ENCODE data around the gene PRR19. TPM values are rescaled to one million over a fixed set of nuclear protein-coding genes. Genes with fewer than 3 reads are reported as not detected.

PRR19 gene
- total RNA-seq, 6 donors from 2014 or later: 0.40 to 1.4 (median 0.61) TPM; not detected in 3

- peaks cover 0 to 25% (median 7%) of the 10 kb centered on the region in 4 donors for H3K27me3 ChIP-seq
- H3K4me1 ChIP-seq: peaks cover 11 to 23% (median 20%) of the 10 kb centered on the region in 4 donors
- H3K36me3 ChIP-seq: no peaks in the 10 kb centered on the region
- DNase-seq (peak; percentile 51 to 86), ATAC-seq (ENCODE audit: low FRiP score in 2 of 2) (peak; percentile 41 to 60)
- H3K9me3 ChIP-seq: no peaks in the 10 kb centered on the region
- WGBS, 2 donors: 22 to 30% methylated on average over 15 to 25 of the region's 28 CpGs
- no peak for TF ChIP-seq POLR2A (IDR thresholded peaks at IDR 0.05)
- no peak for TF ChIP-seq CTCF (IDR thresholded peaks at IDR 0.05)
- no peak for TF ChIP-seq EP300 (IDR thresholded peaks at IDR 0.05)
- no peak for TF ChIP-seq POLR2AphosphoS5 (IDR thresholded peaks at IDR 0.05)
- H3K27ac ChIP-seq: no peak overlapping the region
- peak overlapping the region in 1 of 4 donors; percentile 24 for H3K4me3 ChIP-seq
These were observed 14.6 kb downstream of the PRR19 start for GRCh38 chr19:42316223-42317211.

- Histone ChIP-seq H3K9me3 (no peaks in the 10 kb centered on the region), H3K4me1 (peaks cover 11 to 22% (median 19%) of the 10 kb centered on the region in 4 donors), H3K4me3 (no peak overlapping the region), H3K36me3 (no peaks in the 10 kb centered on the region), H3K27ac (no peak overlapping the region), H3K27me3 (peaks cover 0 to 19% (median 11%) of the 10 kb centered on the region in 4 donors)
- no peak for ATAC-seq (ENCODE audit: low FRiP score in 2 of 2)
- TF ChIP-seq EP300 (IDR thresholded peaks at IDR 0.05) (no peak), POLR2AphosphoS5 (IDR thresholded peaks at IDR 0.05) (no peak), POLR2A (IDR thresholded peaks at IDR 0.05) (no peak), CTCF (IDR thresholded peaks at IDR 0.05) (no peak)
- DNase-seq: no peak
- 90 to 91% methylated on average over 13 of the region's 13 CpGs for WGBS, 2 donors
These were observed 15.6 kb downstream of the PRR19 start for GRCh38 chr19:42317535-42317934.

- ATAC-seq (ENCODE audit: low FRiP score in 2 of 2): no peak
- Histone ChIP-seq H3K4me3 (no peak overlapping the region), H3K36me3 (no peaks in the 10 kb centered on the region), H3K4me1 (peaks cover 22 to 33% (median 23%) of the 10 kb centered on the region in 4 donors), H3K27ac (no peak overlapping the region), H3K9me3 (no peaks in the 10 kb centered on the region), H3K27me3 (peaks cover 0 to 28% (median 16%) of the 10 kb centered on the region in 4 donors)
- no peak for TF ChIP-seq CTCF (IDR thresholded peaks at IDR 0.05)
- TF ChIP-seq POLR2A (IDR thresholded peaks at IDR 0.05): no peak
- no peak for TF ChIP-seq POLR2AphosphoS5 (IDR thresholded peaks at IDR 0.05)
- TF ChIP-seq EP300 (IDR thresholded peaks at IDR 0.05): no peak
- no peak for DNase-seq
- WGBS, 2 donors: 70 to 73% methylated on average over 9 of the region's 9 CpGs
These were observed 20.4 kb downstream of the PRR19 start for GRCh38 chr19:42322305-42322704.

GRCh38 chr19:42323473-42323851 lies 21.5 kb downstream of the PRR19 start:
- ATAC-seq (ENCODE audit: low FRiP score in 2 of 2): no peak
- 20 to 27% methylated on average over 14 to 18 of the region's 29 CpGs for WGBS, 2 donors
- Histone ChIP-seq H3K9me3 (no peaks in the 10 kb centered on the region), H3K36me3 (no peaks in the 10 kb centered on the region), H3K27me3 (peaks cover 0 to 28% (median 16%) of the 10 kb centered on the region in 4 donors), H3K27ac (no peak overlapping the region), H3K4me3 (no peak overlapping the region), H3K4me1 (peaks cover 23 to 43% (median 26%) of the 10 kb centered on the region in 4 donors)
- no peak for DNase-seq
- no peak for TF ChIP-seq EP300 (IDR thresholded peaks at IDR 0.05)
- TF ChIP-seq CTCF (IDR thresholded peaks at IDR 0.05): no peak
- TF ChIP-seq POLR2AphosphoS5 (IDR thresholded peaks at IDR 0.05): no peak
- TF ChIP-seq POLR2A (IDR thresholded peaks at IDR 0.05): no peak

All from upper lobe of left lung (tissue), 6 donors.